HepG2 (cell line): ENCODE data around the gene AGBL3. TPM values are rescaled to one million over a fixed set of nuclear protein-coding genes. Genes with fewer than 3 reads are reported as not detected.

Source experiments
- ARID2 ChIP-seq: sonication (generic); formaldehyde crosslinking; IDR thresholded peaks from 2 replicates; pipeline ENCODE4 v1.8.1; 2022; ENCODE audit warnings: mild to moderate bottlenecking, missing genetic modification reagents, borderline replicate concordance
- CBX2 ChIP-seq, 2 experiments: fragments of 200-600 bp in 1 of 2; sonication (generic); formaldehyde crosslinking in 1 of 2; IDR thresholded peaks; 2 replicates each; pipeline versions ENCODE4 v1.7.0 to v1.8.1; 2018 to 2022; ENCODE audit warnings: low read depth in 2 of 2, low read length in 1 of 2, mild to moderate bottlenecking in 1 of 2, missing genetic modification reagents in 1 of 2
- FOXM1 ChIP-seq: sonication (generic); formaldehyde crosslinking; IDR thresholded peaks from 2 replicates; pipeline ENCODE4 v1.5.0; 2020; ENCODE audit warnings: missing genetic modification reagents
- HDAC1 ChIP-seq: sonication (generic); formaldehyde crosslinking; IDR thresholded peaks from 2 replicates; pipeline ENCODE4 v1.5.1; 2020; ENCODE audit warnings: mild to moderate bottlenecking, missing genetic modification reagents
- KMT2B ChIP-seq: IDR thresholded peaks from 2 replicates; pipeline ENCODE4 v1.6.1; 2016; ENCODE audit warnings: missing genetic modification reagents, missing compliant biosample characterization
- POLR2G ChIP-seq: fragments of 200-400 bp; formaldehyde crosslinking; IDR thresholded peaks from 2 replicates; pipeline ENCODE4 v1.6.1; 2018; ENCODE audit warnings: mild to moderate bottlenecking, low read depth, low read length, moderate library complexity
- RAD21 ChIP-seq: fragments of 450-650 bp; formaldehyde crosslinking; IDR thresholded peaks from 2 replicates; pipeline ENCODE4 v1.5.0; 2020; ENCODE audit warnings: mild to moderate bottlenecking
- SIN3A ChIP-seq: IDR thresholded peaks from 2 replicates; pipeline ENCODE4 v1.6.1; 2011; ENCODE audit warnings: low read depth, mild to moderate bottlenecking, control low read depth, low read length, borderline replicate concordance
- ZKSCAN8 ChIP-seq: IDR thresholded peaks from 2 replicates; pipeline ENCODE4 v1.6.1; 2016; ENCODE audit warnings: borderline replicate concordance, missing genetic modification reagents, missing compliant biosample characterization
- ZNF160 ChIP-seq: sonication (generic); formaldehyde crosslinking; IDR thresholded peaks from 2 replicates; pipeline ENCODE4 v1.8.0; 2022; ENCODE audit warnings: mild to moderate bottlenecking, inconsistent platforms, missing genetic modification reagents
- ZNF335 ChIP-seq: sonication (generic); formaldehyde crosslinking; IDR thresholded peaks from 2 replicates; pipeline ENCODE4 v1.4.0; 2020; ENCODE audit warnings: missing genetic modification reagents
- ZNF558 ChIP-seq: sonication (generic); formaldehyde crosslinking; IDR thresholded peaks from 2 replicates; pipeline ENCODE4 v1.9.0; 2022; ENCODE audit warnings: mild to moderate bottlenecking, missing genetic modification reagents, borderline replicate concordance
- ZNF607 ChIP-seq: sonication (generic); formaldehyde crosslinking; IDR thresholded peaks from 2 replicates; pipeline ENCODE4 v1.5.1; 2020; ENCODE audit warnings: missing genetic modification reagents, mild to moderate bottlenecking, borderline replicate concordance
- ZNF670 ChIP-seq: sonication (generic); formaldehyde crosslinking; IDR thresholded peaks from 2 replicates; pipeline ENCODE4 v1.8.0; 2022; ENCODE audit warnings: mild to moderate bottlenecking, missing genetic modification reagents, borderline replicate concordance
- ZNF674 ChIP-seq: sonication (generic); formaldehyde crosslinking; IDR thresholded peaks from 2 replicates; pipeline ENCODE4 v1.5.0; 2020; ENCODE audit warnings: low read depth, mild to moderate bottlenecking, missing genetic modification reagents
- ZNF720 ChIP-seq: sonication (generic); formaldehyde crosslinking; IDR thresholded peaks from 2 replicates; pipeline ENCODE4 v1.4.0; 2020; ENCODE audit warnings: missing genetic modification reagents
- polyA plus RNA-seq, 8 experiments: library from polyadenylated mRNA; depleted of rRNA in 3 of 8; stranded (reverse) in 7 of 8; unstranded in 1 of 8; fragments of >200 nt; fragmentation: Illumina TruSeq in 4 of 8; extraction: Trizol in 4 of 8; gene quantifications; 2 replicates each; pipeline versions ENCODE4 v1.2.1 to v1.2.3, GENCODE V29; 2011 to 2016; ENCODE audit warnings: low read depth in 4 of 8, missing spikeins in 1 of 8, mixed read lengths in 1 of 8; ENCODE audit not compliant: insufficient read depth in 1 of 8
- total RNA-seq, 5 experiments: library from RNA; depleted of rRNA; stranded (reverse); fragments of >200 nt; fragmentation: Illumina TruSeq; extraction: Trizol; gene quantifications; 2 replicates each; pipeline ENCODE4 v1.2.3, GENCODE V29; 2016; ENCODE audit warnings: low read depth in 1 of 5
- TF ChIP-seq, protein P1 (sequence below): sonication (generic); formaldehyde crosslinking; IDR thresholded peaks from 2 replicates; pipeline ENCODE4 v1.5.0; 2020; ENCODE audit warnings: mild to moderate bottlenecking, missing genetic modification reagents, borderline replicate concordance
- TF ChIP-seq, protein P2 (sequence below): sonication (generic); formaldehyde crosslinking; IDR thresholded peaks from 2 replicates; pipeline ENCODE4 v1.4.0; 2020; ENCODE audit warnings: missing genetic modification reagents
- TF ChIP-seq, protein P3 (sequence below): sonication (generic); formaldehyde crosslinking; conservative IDR thresholded peaks from 2 replicates; pipeline ENCODE4 v1.8.0; 2022; ENCODE audit warnings: mild to moderate bottlenecking, moderate library complexity, missing genetic modification reagents
- TF ChIP-seq, protein P4 (sequence below): sonication (generic); formaldehyde crosslinking; conservative IDR thresholded peaks from 2 replicates; pipeline ENCODE4 v1.4.0; 2020; ENCODE audit warnings: missing genetic modification reagents

AGBL3 gene
- total and polyA plus RNA-seq, 2 of the 13 experiments (the other 11 are each of a cell fraction or from before 2014, with no cell fraction given), result 2.2 to 7.2 TPM

DNA sequence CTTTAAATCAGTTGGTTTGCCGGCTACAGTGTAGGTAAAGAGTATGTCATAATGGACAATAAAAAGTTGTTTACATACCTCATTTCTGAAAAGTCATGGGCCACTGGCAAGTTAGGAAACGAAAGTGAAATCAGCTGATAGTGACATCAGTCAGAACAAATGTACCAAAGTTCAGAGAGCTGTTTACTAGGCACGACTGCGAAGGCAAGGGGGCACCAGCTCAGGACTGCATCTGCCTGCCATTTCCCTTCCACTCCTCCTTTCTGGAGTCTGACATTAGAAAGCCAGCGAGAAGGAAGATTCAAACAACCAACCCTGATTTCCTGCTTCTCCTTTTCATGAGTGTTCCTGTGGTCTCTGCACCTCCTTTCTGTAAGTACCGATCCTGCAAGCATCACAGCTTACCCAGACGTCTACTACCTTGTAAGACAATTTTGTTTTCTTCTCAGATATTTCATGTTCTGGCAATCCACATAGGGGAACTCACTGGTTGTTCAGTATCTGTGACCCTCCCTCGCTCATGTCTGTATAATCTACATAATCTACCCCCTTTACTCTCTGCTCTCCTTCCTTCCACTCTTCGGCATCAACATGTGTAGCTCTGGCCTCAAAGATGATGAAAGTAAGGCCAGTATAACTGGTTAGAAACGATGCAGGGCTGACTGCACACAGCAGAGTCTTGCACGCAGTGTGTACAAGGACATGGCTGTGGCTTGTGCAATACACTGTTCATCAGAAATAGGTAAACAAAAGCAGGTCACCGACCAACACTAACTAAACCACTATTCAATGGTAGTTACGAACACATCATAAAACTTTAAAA, 161.8 kb downstream of the AGBL3 start, which contains the start of gene TMEM140 (continued):
- TF ChIP-seq, protein P1, sequence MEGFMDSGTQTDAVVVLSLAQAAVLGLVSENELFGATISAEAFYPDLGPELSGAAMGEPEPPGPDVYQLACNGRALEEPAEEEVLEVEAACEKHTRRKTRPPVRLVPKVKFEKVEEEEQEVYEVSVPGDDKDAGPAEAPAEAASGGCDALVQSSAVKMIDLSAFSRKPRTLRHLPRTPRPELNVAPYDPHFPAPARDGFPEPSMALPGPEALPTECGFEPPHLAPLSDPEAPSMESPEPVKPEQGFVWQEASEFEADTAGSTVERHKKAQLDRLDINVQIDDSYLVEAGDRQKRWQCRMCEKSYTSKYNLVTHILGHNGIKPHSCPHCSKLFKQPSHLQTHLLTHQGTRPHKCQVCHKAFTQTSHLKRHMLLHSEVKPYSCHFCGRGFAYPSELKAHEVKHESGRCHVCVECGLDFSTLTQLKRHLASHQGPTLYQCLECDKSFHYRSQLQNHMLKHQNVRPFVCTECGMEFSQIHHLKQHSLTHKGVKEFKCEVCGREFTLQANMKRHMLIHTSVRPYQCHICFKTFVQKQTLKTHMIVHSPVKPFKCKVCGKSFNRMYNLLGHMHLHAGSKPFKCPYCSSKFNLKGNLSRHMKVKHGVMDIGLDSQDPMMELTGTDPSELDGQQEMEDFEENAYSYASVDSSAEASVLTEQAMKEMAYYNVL (CRISPR knock-in tag), result no peak; the same call in 1 of the 2 replicates
- TF ChIP-seq, protein P2, sequence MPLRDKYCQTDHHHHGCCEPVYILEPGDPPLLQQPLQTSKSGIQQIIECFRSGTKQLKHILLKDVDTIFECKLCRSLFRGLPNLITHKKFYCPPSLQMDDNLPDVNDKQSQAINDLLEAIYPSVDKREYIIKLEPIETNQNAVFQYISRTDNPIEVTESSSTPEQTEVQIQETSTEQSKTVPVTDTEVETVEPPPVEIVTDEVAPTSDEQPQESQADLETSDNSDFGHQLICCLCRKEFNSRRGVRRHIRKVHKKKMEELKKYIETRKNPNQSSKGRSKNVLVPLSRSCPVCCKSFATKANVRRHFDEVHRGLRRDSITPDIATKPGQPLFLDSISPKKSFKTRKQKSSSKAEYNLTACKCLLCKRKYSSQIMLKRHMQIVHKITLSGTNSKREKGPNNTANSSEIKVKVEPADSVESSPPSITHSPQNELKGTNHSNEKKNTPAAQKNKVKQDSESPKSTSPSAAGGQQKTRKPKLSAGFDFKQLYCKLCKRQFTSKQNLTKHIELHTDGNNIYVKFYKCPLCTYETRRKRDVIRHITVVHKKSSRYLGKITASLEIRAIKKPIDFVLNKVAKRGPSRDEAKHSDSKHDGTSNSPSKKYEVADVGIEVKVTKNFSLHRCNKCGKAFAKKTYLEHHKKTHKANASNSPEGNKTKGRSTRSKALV (CRISPR knock-in tag), result peak; percentile 15; the same call in 1 of the 2 replicates
- no peak for TF ChIP-seq FOXM1 (CRISPR knock-in tag)
- TF ChIP-seq, protein P3, sequence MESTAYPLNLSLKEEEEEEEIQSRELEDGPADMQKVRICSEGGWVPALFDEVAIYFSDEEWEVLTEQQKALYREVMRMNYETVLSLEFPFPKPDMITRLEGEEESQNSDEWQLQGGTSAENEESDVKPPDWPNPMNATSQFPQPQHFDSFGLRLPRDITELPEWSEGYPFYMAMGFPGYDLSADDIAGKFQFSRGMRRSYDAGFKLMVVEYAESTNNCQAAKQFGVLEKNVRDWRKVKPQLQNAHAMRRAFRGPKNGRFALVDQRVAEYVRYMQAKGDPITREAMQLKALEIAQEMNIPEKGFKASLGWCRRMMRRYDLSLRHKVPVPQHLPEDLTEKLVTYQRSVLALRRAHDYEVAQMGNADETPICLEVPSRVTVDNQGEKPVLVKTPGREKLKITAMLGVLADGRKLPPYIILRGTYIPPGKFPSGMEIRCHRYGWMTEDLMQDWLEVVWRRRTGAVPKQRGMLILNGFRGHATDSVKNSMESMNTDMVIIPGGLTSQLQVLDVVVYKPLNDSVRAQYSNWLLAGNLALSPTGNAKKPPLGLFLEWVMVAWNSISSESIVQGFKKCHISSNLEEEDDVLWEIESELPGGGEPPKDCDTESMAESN (CRISPR knock-in tag), result 0 out of 2 replicates have a peak, but pooled peaks have one; percentile 19
- no peak for TF ChIP-seq ZNF160
- TF ChIP-seq KMT2B (CRISPR knock-in tag), result peak; percentile 87; the same call in 1 of the 2 replicates
- TF ChIP-seq ZNF607 (CRISPR knock-in tag), result peak; percentile 79
- peak; percentile 79 for TF ChIP-seq HDAC1
- TF ChIP-seq ZKSCAN8 (CRISPR knock-in tag), result peak; percentile 78; the same call in 1 of the 2 replicates
- no peak for TF ChIP-seq RAD21 (CRISPR knock-in tag)
- peak; percentile 69 for TF ChIP-seq POLR2G
- no peak for TF ChIP-seq ZNF674
- TF ChIP-seq ZNF558 (CRISPR knock-in tag), result no peak
- no peak for TF ChIP-seq ZNF720 (CRISPR knock-in tag)
- TF ChIP-seq ZNF335 (CRISPR knock-in tag), result peak; percentile 19; the same call in 1 of the 2 replicates
- peak; percentile 96 for TF ChIP-seq SIN3A
- no peak for TF ChIP-seq CBX2 (IDR thresholded peaks at IDR 0.05; ENCODE audit: low read depth, low read length)
- TF ChIP-seq CBX2 (CRISPR knock-in tag; IDR thresholded peaks at IDR 0.05; ENCODE audit: low read depth), result no peak
- peak; percentile 44; the same call in 1 of the 2 replicates for TF ChIP-seq ZNF670 (CRISPR knock-in tag)
- TF ChIP-seq, protein P4, sequence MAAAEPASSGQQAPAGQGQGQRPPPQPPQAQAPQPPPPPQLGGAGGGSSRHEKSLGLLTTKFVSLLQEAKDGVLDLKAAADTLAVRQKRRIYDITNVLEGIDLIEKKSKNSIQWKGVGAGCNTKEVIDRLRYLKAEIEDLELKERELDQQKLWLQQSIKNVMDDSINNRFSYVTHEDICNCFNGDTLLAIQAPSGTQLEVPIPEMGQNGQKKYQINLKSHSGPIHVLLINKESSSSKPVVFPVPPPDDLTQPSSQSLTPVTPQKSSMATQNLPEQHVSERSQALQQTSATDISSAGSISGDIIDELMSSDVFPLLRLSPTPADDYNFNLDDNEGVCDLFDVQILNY, result no peak
- TF ChIP-seq ARID2 (CRISPR knock-in tag), result peak; percentile 79; the same call in 1 of the 2 replicates
